Neuronal stem cell (in vitro differentiated cells): ENCODE results near the gene KIF1A.

Experiments
- DNase-seq: peaks from one replicate; pipeline ENCODE4 v3.0.0-alpha.2; 2013; ENCODE audit warnings: low spot score
- H2AFZ ChIP-seq: one replicate; pipeline ENCODE4 v1.6.1; 2013; ENCODE audit warnings: mild to moderate bottlenecking, low read length, inconsistent platforms
- H2AK5ac ChIP-seq: 2 replicates; pipeline ENCODE4 v1.6.1; 2013; ENCODE audit warnings: low read depth, mild to moderate bottlenecking, inconsistent platforms, low read length, moderate library complexity, mixed read lengths
- H2BK120ac ChIP-seq: 2 replicates; pipeline ENCODE4 v1.6.1; 2013; ENCODE audit warnings: low read depth, mild to moderate bottlenecking, inconsistent platforms, low read length, moderate library complexity, mixed read lengths
- H2BK12ac ChIP-seq: one replicate; pipeline ENCODE4 v1.6.1; 2013; ENCODE audit warnings: low read length, inconsistent platforms
- H2BK15ac ChIP-seq: 2 replicates; pipeline ENCODE4 v1.6.1; 2013; ENCODE audit warnings: mild to moderate bottlenecking, low read length, inconsistent platforms, mixed read lengths
- H2BK5ac ChIP-seq: one replicate; pipeline ENCODE4 v1.6.1; 2013; ENCODE audit warnings: inconsistent platforms, mild to moderate bottlenecking, low read length, moderate library complexity
- H3K14ac ChIP-seq: one replicate; pipeline ENCODE4 v1.6.1; 2013; ENCODE audit warnings: low read length, inconsistent platforms
- H3K18ac ChIP-seq: 2 replicates; pipeline ENCODE4 v1.6.1; 2013; ENCODE audit warnings: low read length, inconsistent platforms
- H3K23ac ChIP-seq: 2 replicates; pipeline ENCODE4 v1.6.1; 2013; ENCODE audit warnings: low read depth, mild to moderate bottlenecking, mixed read lengths, low read length, inconsistent platforms; ENCODE audit not compliant: poor library complexity
- H3K27ac ChIP-seq: replicated peaks from 3 replicates; pipeline ENCODE4 v1.5.1; 2013; ENCODE audit warnings: low read length, inconsistent platforms
- H3K27me3 ChIP-seq, 3 experiments: 2 replicates each; pipeline ENCODE4 v1.6.1; 2013; ENCODE audit warnings: low read length in 3 of 3, mild to moderate bottlenecking in 2 of 3, inconsistent platforms in 1 of 3, low read depth in 1 of 3, mixed read lengths in 1 of 3, moderate library complexity in 1 of 3; ENCODE audit not compliant: control insufficient read depth in 3 of 3, insufficient read depth in 3 of 3
- H3K36me3 ChIP-seq, 2 donors: replicated peaks in 1 of 2; 2 replicates each; pipeline ENCODE4 v1.6.1; 2013; ENCODE audit warnings: low read length in 2 of 2; ENCODE audit not compliant: control insufficient read depth in 2 of 2, insufficient read depth in 2 of 2
- H3K4ac ChIP-seq: 2 replicates; pipeline ENCODE4 v1.6.1; 2013; ENCODE audit warnings: inconsistent platforms, mild to moderate bottlenecking, low read length, moderate library complexity
- H3K4me1 ChIP-seq, 2 donors: 1 replicate in 1 of 2; 2 replicates in 1 of 2; pipeline ENCODE4 v1.6.1; 2013; ENCODE audit warnings: low read length in 2 of 2, low read depth in 1 of 2; ENCODE audit not compliant: control insufficient read depth in 2 of 2, insufficient read depth in 1 of 2
- H3K4me2 ChIP-seq: one replicate; pipeline ENCODE4 v1.6.1; 2013; ENCODE audit warnings: mild to moderate bottlenecking, low read length, inconsistent platforms; ENCODE audit not compliant: insufficient read depth, poor library complexity, severe bottlenecking
- H3K4me3 ChIP-seq, 2 donors: 2 replicates each; pipeline ENCODE4 v1.5.1; 2013; ENCODE audit warnings: low read length in 2 of 2, mild to moderate bottlenecking in 2 of 2, inconsistent platforms in 1 of 2, moderate library complexity in 1 of 2
- H3K79me1 ChIP-seq: one replicate; pipeline ENCODE4 v1.6.1; 2013; ENCODE audit warnings: low read depth, mild to moderate bottlenecking, inconsistent platforms, low read length, moderate library complexity
- H3K9ac ChIP-seq: one replicate; pipeline ENCODE4 v1.6.1; 2013; ENCODE audit warnings: mild to moderate bottlenecking, low read depth, low read length, inconsistent platforms; ENCODE audit not compliant: poor library complexity
- H3K9me3 ChIP-seq, 2 donors: replicated peaks in 1 of 2; 2 replicates each; pipeline versions ENCODE3 to v1.6.1; 2013; ENCODE audit warnings: low read length in 2 of 2, mild to moderate bottlenecking in 2 of 2, inconsistent platforms in 1 of 2, low read depth in 1 of 2, mixed read lengths in 1 of 2, moderate library complexity in 1 of 2; ENCODE audit not compliant: control insufficient read depth in 2 of 2, insufficient read depth in 1 of 2
- H4K8ac ChIP-seq: one replicate; pipeline ENCODE4 v1.6.1; 2013; ENCODE audit warnings: low read depth, mild to moderate bottlenecking, inconsistent platforms, low read length, moderate library complexity
- H4K91ac ChIP-seq: one replicate; pipeline ENCODE4 v1.6.1; 2013; ENCODE audit warnings: low read length, low read depth, mild to moderate bottlenecking, inconsistent platforms; ENCODE audit not compliant: poor library complexity
- WGBS, 2 donors: extraction: QIAGEN DNeasy Blood & Tissue Kit; methylation state at CpG; one replicate each; pipeline ENCODE4 v1.1.7; 2013; ENCODE audit warnings: missing lambda C conversion rate in 2 of 2, mixed read lengths in 1 of 2; ENCODE audit not compliant: insufficient read length in 2 of 2, insufficient replicate concordance in 1 of 2; ENCODE audit errors: extremely low coverage in 2 of 2; 5-methylcytosine and 5-hydroxymethylcytosine counted together

KIF1A gene

DNA sequence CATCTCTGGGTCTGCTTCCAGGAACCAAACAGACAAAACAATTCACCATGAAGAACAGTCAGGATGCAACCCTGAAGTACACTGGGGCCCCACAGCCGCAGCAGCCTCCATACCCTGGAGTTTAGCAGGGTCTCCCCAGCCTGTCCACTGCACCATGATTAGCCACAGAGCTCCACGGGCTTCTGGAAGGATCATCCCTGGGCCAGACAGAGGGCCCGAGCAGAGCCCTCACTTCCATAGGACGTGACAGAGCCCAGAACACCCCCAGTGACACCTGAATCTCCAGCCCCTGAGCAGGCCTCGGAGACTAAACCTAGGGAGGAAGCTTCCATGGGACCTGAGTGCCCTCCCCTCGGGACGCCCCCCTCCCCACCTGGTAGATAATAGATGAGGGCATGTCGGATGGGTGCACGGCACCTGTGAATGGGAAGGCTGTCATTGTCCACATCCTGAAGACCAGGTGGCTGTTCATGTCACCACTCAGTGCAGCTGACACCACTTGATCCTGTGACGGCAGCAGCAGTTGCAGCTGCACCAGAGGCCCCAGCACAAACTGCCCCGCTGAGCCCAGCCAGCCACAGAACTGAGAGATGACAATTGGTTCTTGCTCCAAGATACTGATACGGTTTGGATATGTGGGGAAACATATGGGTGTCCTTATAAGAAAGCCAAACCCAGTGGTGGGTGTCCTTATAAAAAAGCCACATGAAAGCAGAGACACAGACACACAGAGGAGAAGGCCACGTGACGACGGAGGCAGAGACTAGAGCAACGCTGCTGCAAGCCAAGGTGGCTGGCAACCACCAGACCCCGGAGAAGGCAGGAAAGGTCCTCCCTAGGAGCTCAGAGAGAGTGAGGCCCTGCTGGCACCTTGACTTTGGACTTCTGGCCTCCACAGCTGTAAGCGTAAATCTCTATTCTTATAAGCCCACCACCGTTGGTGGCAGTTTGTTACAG lies 23.2 kb downstream of the KIF1A start:
- no peak overlapping the region for H2AFZ ChIP-seq
- H2BK15ac ChIP-seq = no peak overlapping the region
- no peak overlapping the region for H3K9ac ChIP-seq
- no peak overlapping the region for H3K18ac ChIP-seq
- H2AK5ac ChIP-seq = no peak overlapping the region
- no CpG with 5 or more reads among the region's 19 CpGs for WGBS, 2 donors
- no peak overlapping the region for H3K4me3 ChIP-seq
- H3K4me2 ChIP-seq = no peak overlapping the region
- H3K4me1 ChIP-seq = peaks cover 16 to 19% of the 10 kb centered on the region in 2 donors
- H3K27ac ChIP-seq = no peak overlapping the region
- peaks cover 34 to 35% of the 10 kb centered on the region in 2 donors for H3K36me3 ChIP-seq
- no peak overlapping the region for H3K14ac ChIP-seq
- H3K9me3 ChIP-seq = peaks cover 0 to 6% of the 10 kb centered on the region in 2 donors
- H3K4ac ChIP-seq = no peak overlapping the region
- H3K27me3 ChIP-seq = no peaks in the 10 kb centered on the region
- no peak overlapping the region for H2BK120ac ChIP-seq
- H2BK5ac ChIP-seq = no peak overlapping the region
- H2BK12ac ChIP-seq = no peak overlapping the region
- H4K91ac ChIP-seq = no peak overlapping the region
- no peak overlapping the region for H4K8ac ChIP-seq
- DNase-seq = no peak
- H3K23ac ChIP-seq = no peak overlapping the region
- peaks cover 15% of the 10 kb centered on the region for H3K79me1 ChIP-seq

- no CpG with 5 or more reads among the region's 21 CpGs for WGBS, 2 donors
Measured at GRCh38 chr2:240795916-240796510, 24.0 kb downstream of the KIF1A start.

GRCh38 chr2:240795454-240795853 lies 24.6 kb downstream of the KIF1A start:
- H3K14ac ChIP-seq = no peak overlapping the region
- H3K4me3 ChIP-seq = peak overlapping the region in 1 of 2 donors; percentile 11
- no peak overlapping the region for H4K8ac ChIP-seq
- no peak overlapping the region for H3K18ac ChIP-seq
- no peak overlapping the region for H2AK5ac ChIP-seq
- H3K23ac ChIP-seq = no peak overlapping the region
- no peak overlapping the region for H4K91ac ChIP-seq
- H3K4ac ChIP-seq = no peak overlapping the region
- H2BK5ac ChIP-seq = no peak overlapping the region
- WGBS, 2 donors = no CpG with 5 or more reads among the region's 11 CpGs
- no peaks in the 10 kb centered on the region for H3K27me3 ChIP-seq
- H2BK15ac ChIP-seq = no peak overlapping the region
- no peak overlapping the region for H3K9ac ChIP-seq
- no peak overlapping the region for H2AFZ ChIP-seq
- H3K4me2 ChIP-seq = no peak overlapping the region
- no peak overlapping the region for H2BK12ac ChIP-seq
- peaks cover 34 to 35% of the 10 kb centered on the region in 2 donors for H3K36me3 ChIP-seq
- H3K79me1 ChIP-seq = peaks cover 23% of the 10 kb centered on the region
- no peak overlapping the region for H2BK120ac ChIP-seq
- no peaks in the 10 kb centered on the region for H3K9me3 ChIP-seq
- H3K27ac ChIP-seq = no peak overlapping the region
- H3K4me1 ChIP-seq = peaks cover 17 to 23% of the 10 kb centered on the region in 2 donors
- DNase-seq = no peak

More at GRCh38 chr2:240795916-240796510, 24.0 kb downstream of the KIF1A start:
- no peak overlapping the region for H3K9ac ChIP-seq
- H3K9me3 ChIP-seq = no peaks in the 10 kb centered on the region
- H2AK5ac ChIP-seq = no peak overlapping the region
- no peak for DNase-seq
- no peak overlapping the region for H3K4ac ChIP-seq
- H3K4me2 ChIP-seq = no peak overlapping the region
- no peak overlapping the region for H4K91ac ChIP-seq
- no peak overlapping the region for H3K27ac ChIP-seq
- H3K36me3 ChIP-seq = peaks cover 34 to 35% of the 10 kb centered on the region in 2 donors
- H3K23ac ChIP-seq = no peak overlapping the region
- peaks cover 20% of the 10 kb centered on the region for H3K79me1 ChIP-seq
- H3K4me3 ChIP-seq = peak overlapping the region in 1 of 2 donors; percentile 29
- no peak overlapping the region for H2BK15ac ChIP-seq
- no peak overlapping the region for H2BK120ac ChIP-seq
- H3K18ac ChIP-seq = no peak overlapping the region
- H3K14ac ChIP-seq = no peak overlapping the region
- H2BK12ac ChIP-seq = no peak overlapping the region
- no peak overlapping the region for H4K8ac ChIP-seq
- H3K27me3 ChIP-seq = no peaks in the 10 kb centered on the region
- no peak overlapping the region for H2BK5ac ChIP-seq
- no peak overlapping the region for H2AFZ ChIP-seq
- H3K4me1 ChIP-seq = peaks cover 17 to 23% of the 10 kb centered on the region in 2 donors

- H2BK120ac ChIP-seq = no peak overlapping the region
- no peak overlapping the region for H3K14ac ChIP-seq
- no peak overlapping the region for H3K4ac ChIP-seq
- no peak overlapping the region for H2BK12ac ChIP-seq
- H3K4me2 ChIP-seq = no peak overlapping the region
- H2BK5ac ChIP-seq = no peak overlapping the region
- H3K27ac ChIP-seq = no peak overlapping the region
- H3K9ac ChIP-seq = no peak overlapping the region
- no peak overlapping the region for H3K4me3 ChIP-seq
- H3K79me1 ChIP-seq = peaks cover 24% of the 10 kb centered on the region
- H3K23ac ChIP-seq = no peak overlapping the region
- H2AK5ac ChIP-seq = peak overlapping the region; percentile 29
- H2BK15ac ChIP-seq = no peak overlapping the region
- no peak overlapping the region for H2AFZ ChIP-seq
- no peak for DNase-seq
- H3K36me3 ChIP-seq = peaks cover 34 to 35% of the 10 kb centered on the region in 2 donors
- no CpG with 5 or more reads among the region's 17 CpGs for WGBS, 2 donors
- no peaks in the 10 kb centered on the region for H3K9me3 ChIP-seq
- H3K4me1 ChIP-seq = peaks cover 17 to 23% of the 10 kb centered on the region in 2 donors
- no peaks in the 10 kb centered on the region for H3K27me3 ChIP-seq
- H4K91ac ChIP-seq = no peak overlapping the region
- H3K18ac ChIP-seq = peak overlapping the region; percentile 54
- H4K8ac ChIP-seq = no peak overlapping the region
Measured at GRCh38 chr2:240794178-240794721, 25.8 kb downstream of the KIF1A start.
